HepG2 (cell line): Measurements from ENCODE around the gene MUC13. TPM values are rescaled to one million over a fixed set of nuclear protein-coding genes. Genes with fewer than 3 reads are reported as not detected.

Experiments used
- ATAC-seq: fragments of 200-7000 bp; cut with Tn5 transposase; 3 replicates; pipeline ENCODE4 v1.9.1; 2020; ENCODE audit warnings: mild to moderate bottlenecking, moderate library complexity
- BruUV-seq: library from RNA; stranded (reverse); fragments of 400-500 nt; replicated peaks from 2 replicates; lab custom pipeline; 2021; lab: Mats Ljungman, UMichigan
- CTCF ChIA-PET: fragments of 300-600 bp; formaldehyde crosslinking; extraction: SDS; loops from one replicate; lab custom pipeline; 2021; ENCODE audit warnings: low total read pairs, inconsistent platforms, low intra/inter-chr PET ratio; lab: Yijun Ruan, JAX
- POLR2A ChIA-PET: fragments of 350-600 bp; sonication (Branson Sonifier 250); formaldehyde crosslinking; loops from one replicate; lab custom pipeline; 2020; ENCODE audit warnings: antibody characterized with exemption, inconsistent platforms; lab: Yijun Ruan, JAX
- DNase-seq: peaks from one replicate; pipeline ENCODE4 v3.0.0-alpha.2; 2015; ENCODE audit warnings: low spot score
- FAIRE-seq: peaks from 3 replicates; lab custom pipeline; 2011; peaks lifted over from hg19 to GRCh38; lab: Jason Lieb, UNC
- H2AFZ ChIP-seq: one replicate; pipeline ENCODE4 v1.6.1; 2011; ENCODE audit warnings: low read length, inconsistent platforms
- H3K27ac ChIP-seq: fragments of 300-600 bp; 3 replicates; pipeline ENCODE4 v1.8.0; 2011; ENCODE audit warnings: mixed run types, mild to moderate bottlenecking, mixed read lengths, low read length, inconsistent platforms; ENCODE audit not compliant: insufficient read depth; ENCODE audit errors: extremely low read length
- H3K27me3 ChIP-seq, 2 experiments: fragments of 200-600 bp in 1 of 2; 2 replicates in 1 of 2; 3 replicates in 1 of 2; pipeline versions ENCODE4 v1.6.0 to v1.8.0; 2011; ENCODE audit warnings: low read length in 2 of 2, mild to moderate bottlenecking in 2 of 2, moderate library complexity in 2 of 2, inconsistent platforms in 1 of 2; ENCODE audit not compliant: insufficient read depth in 2 of 2, control insufficient read depth in 1 of 2
- H3K36me3 ChIP-seq, 2 experiments: fragments of 200-600 bp in 1 of 2; replicated peaks in 1 of 2; 2 replicates in 1 of 2; 3 replicates in 1 of 2; pipeline versions ENCODE4 v1.5.1 to v1.8.0; 2011; ENCODE audit warnings: low read length in 2 of 2, inconsistent platforms in 1 of 2; ENCODE audit not compliant: insufficient read depth in 2 of 2, control insufficient read depth in 1 of 2
- H3K4me1 ChIP-seq: 2 replicates; pipeline ENCODE4 v1.5.1; 2012; ENCODE audit warnings: low read length, inconsistent platforms; ENCODE audit not compliant: insufficient read depth
- H3K4me2 ChIP-seq: 2 replicates; pipeline ENCODE4 v1.6.0; 2011; ENCODE audit warnings: low read depth, low read length, inconsistent platforms
- H3K4me3 ChIP-seq, 3 experiments: fragments of 200-600 bp in 1 of 3; sonication (generic), shearing (Covaris generic) in 1 of 3; replicated peaks in 1 of 3; 2 replicates each; pipeline ENCODE4 v1.5.1; 2011 to 2016; ENCODE audit warnings: low read length in 3 of 3, inconsistent platforms in 2 of 3, low read depth in 2 of 3, mild to moderate bottlenecking in 2 of 3, control low read depth in 1 of 3, mixed read lengths in 1 of 3; ENCODE audit not compliant: insufficient read depth in 1 of 3
- H3K79me2 ChIP-seq: one replicate; pipeline ENCODE4 v1.6.1; 2011; ENCODE audit warnings: low read length, inconsistent platforms; ENCODE audit not compliant: insufficient read depth
- H3K9ac ChIP-seq: 2 replicates; pipeline ENCODE4 v1.6.0; 2011; ENCODE audit warnings: mild to moderate bottlenecking, low read depth, low read length, inconsistent platforms; ENCODE audit not compliant: insufficient read depth
- H3K9me3 ChIP-seq: 2 replicates; pipeline ENCODE4 v1.5.1; 2012; ENCODE audit warnings: mild to moderate bottlenecking, low read length
- H4K20me1 ChIP-seq: 2 replicates; pipeline ENCODE4 v1.6.0; 2011; ENCODE audit warnings: inconsistent platforms, mild to moderate bottlenecking, low read length, moderate library complexity; ENCODE audit not compliant: insufficient read depth
- MAFF ChIP-seq: IDR thresholded peaks from 2 replicates; pipeline ENCODE4 v1.6.1; 2011; ENCODE audit warnings: low read depth, low read length, improper control_type of control experiment
- MAFK ChIP-seq, 2 experiments: IDR thresholded peaks in 1 of 2; conservative IDR thresholded peaks in 1 of 2; 2 replicates each; pipeline ENCODE4 v1.6.1; 2011; ENCODE audit warnings: improper control_type of control experiment in 2 of 2, low read length in 2 of 2
- NKX3-1 ChIP-seq: sonication (generic); formaldehyde crosslinking; IDR thresholded peaks from 2 replicates; pipeline ENCODE4 v1.5.0; 2020; ENCODE audit warnings: missing genetic modification reagents
- ZNF782 ChIP-seq: sonication (generic); formaldehyde crosslinking; IDR thresholded peaks from 2 replicates; pipeline ENCODE4 v1.4.0; 2020; ENCODE audit warnings: missing genetic modification reagents, mild to moderate bottlenecking, borderline replicate concordance
- WGBS: methylation state at CpG from one replicate; pipeline ENCODE4 v1.1.6; 2017; ENCODE audit warnings: low lambda C conversion rate; 5-methylcytosine and 5-hydroxymethylcytosine counted together
- in situ Hi-C: cut with HindIII; loops from 2 replicates; pipeline ENCODE4 v1.10.0; 2017; ENCODE audit warnings: low pct_unique_long_range_greater_than_20kb; ENCODE audit not compliant: extremely low pct_ligation_motif_present
- intact Hi-C: fragments of 100-400 bp; cut with micrococcal nuclease; formaldehyde crosslinking; loops from one replicate; pipeline ENCODE4 v1.10.0; 2022; ENCODE audit not compliant: unreplicated experiment
- polyA plus RNA-seq, 8 experiments: library from polyadenylated mRNA; depleted of rRNA in 3 of 8; stranded (reverse) in 7 of 8; unstranded in 1 of 8; fragments of >200 nt; fragmentation: Illumina TruSeq in 4 of 8; extraction: Trizol in 4 of 8; gene quantifications; 2 replicates each; pipeline versions ENCODE4 v1.2.1 to v1.2.3, GENCODE V29; 2011 to 2016; ENCODE audit warnings: low read depth in 4 of 8, missing spikeins in 1 of 8, mixed read lengths in 1 of 8; ENCODE audit not compliant: insufficient read depth in 1 of 8
- total RNA-seq, 5 experiments: library from RNA; depleted of rRNA; stranded (reverse); fragments of >200 nt; fragmentation: Illumina TruSeq; extraction: Trizol; gene quantifications; 2 replicates each; pipeline ENCODE4 v1.2.3, GENCODE V29; 2016; ENCODE audit warnings: low read depth in 1 of 5
- TF ChIP-seq, protein P1 (sequence below): sonication (generic); formaldehyde crosslinking; IDR thresholded peaks from 2 replicates; pipeline ENCODE4 v1.9.0; 2021; ENCODE audit warnings: missing genetic modification reagents, borderline replicate concordance
- TF ChIP-seq, protein P2 (sequence below): sonication (generic); formaldehyde crosslinking; conservative IDR thresholded peaks from 2 replicates; pipeline ENCODE4 v1.4.0; 2020; ENCODE audit warnings: mild to moderate bottlenecking, missing genetic modification reagents, moderate library complexity
- TF ChIP-seq, protein P3 (sequence below): sonication (generic); formaldehyde crosslinking; IDR thresholded peaks from 2 replicates; pipeline ENCODE4 v1.4.0; 2020; ENCODE audit warnings: mild to moderate bottlenecking, missing genetic modification reagents
- TF ChIP-seq, protein P4 (sequence below): IDR thresholded peaks from 2 replicates; pipeline ENCODE4 v1.6.1; 2016

Gene MUC13
- total and polyA plus RNA-seq, 2 of the 13 experiments (the other 11 are each of a cell fraction or from before 2014, with no cell fraction given): 0.04 to 1.2 TPM

DNA sequence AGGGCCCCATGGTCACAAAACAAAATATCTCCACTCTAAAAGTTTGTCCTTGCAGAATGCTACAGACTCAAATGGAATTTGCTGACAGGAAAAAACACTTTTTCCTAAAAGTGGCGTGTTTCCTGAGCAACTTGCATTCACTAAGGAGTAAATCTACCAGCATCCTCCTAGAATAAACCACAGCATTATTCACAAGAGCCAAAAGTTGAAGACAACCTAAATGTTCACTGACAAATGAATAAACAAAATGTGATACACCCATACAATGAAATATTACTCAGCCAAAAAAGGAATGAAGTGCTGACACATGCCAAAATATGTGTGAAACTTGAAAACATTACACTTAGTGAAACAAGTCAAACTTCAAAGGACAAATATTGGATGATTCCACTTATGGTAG is 76.3 kb downstream of the MUC13 start:
- ATAC-seq: no peak
- POLR2A ChIA-PET: no interaction called here
- H4K20me1 ChIP-seq: no peaks in the 10 kb centered on the region
- TF ChIP-seq MAFK (conservative IDR thresholded peaks at IDR 0.05 in 1 of 2, IDR thresholded peaks at IDR 0.05 in 1 of 2; ENCODE audit: low read length in 2 of 2) (peak; percentile 11 to 49; a peak in 2 of 4 replicates), MAFF (peak; percentile 26; the same call in 1 of the 2 replicates)
- TF ChIP-seq, protein P1, sequence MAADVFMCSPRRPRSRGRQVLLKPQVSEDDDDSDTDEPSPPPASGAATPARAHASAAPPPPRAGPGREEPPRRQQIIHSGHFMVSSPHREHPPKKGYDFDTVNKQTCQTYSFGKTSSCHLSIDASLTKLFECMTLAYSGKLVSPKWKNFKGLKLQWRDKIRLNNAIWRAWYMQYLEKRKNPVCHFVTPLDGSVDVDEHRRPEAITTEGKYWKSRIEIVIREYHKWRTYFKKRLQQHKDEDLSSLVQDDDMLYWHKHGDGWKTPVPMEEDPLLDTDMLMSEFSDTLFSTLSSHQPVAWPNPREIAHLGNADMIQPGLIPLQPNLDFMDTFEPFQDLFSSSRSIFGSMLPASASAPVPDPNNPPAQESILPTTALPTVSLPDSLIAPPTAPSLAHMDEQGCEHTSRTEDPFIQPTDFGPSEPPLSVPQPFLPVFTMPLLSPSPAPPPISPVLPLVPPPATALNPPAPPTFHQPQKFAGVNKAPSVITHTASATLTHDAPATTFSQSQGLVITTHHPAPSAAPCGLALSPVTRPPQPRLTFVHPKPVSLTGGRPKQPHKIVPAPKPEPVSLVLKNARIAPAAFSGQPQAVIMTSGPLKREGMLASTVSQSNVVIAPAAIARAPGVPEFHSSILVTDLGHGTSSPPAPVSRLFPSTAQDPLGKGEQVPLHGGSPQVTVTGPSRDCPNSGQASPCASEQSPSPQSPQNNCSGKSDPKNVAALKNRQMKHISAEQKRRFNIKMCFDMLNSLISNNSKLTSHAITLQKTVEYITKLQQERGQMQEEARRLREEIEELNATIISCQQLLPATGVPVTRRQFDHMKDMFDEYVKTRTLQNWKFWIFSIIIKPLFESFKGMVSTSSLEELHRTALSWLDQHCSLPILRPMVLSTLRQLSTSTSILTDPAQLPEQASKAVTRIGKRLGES (CRISPR knock-in tag): no peak
- no peak for DNase-seq
- H3K27me3 ChIP-seq: no peaks in the 10 kb centered on the region
- H3K27ac ChIP-seq: no peak overlapping the region
- no TSS peak for BruUV-seq
- peaks cover 22 to 80% of the 10 kb centered on the region in 2 experiments; a peak in 4 of 5 replicates for H3K36me3 ChIP-seq
- H3K4me3 ChIP-seq: no peak overlapping the region
- H3K9ac ChIP-seq: no peak overlapping the region
- intact Hi-C loops: no loop called here
- no peak overlapping the region for H3K4me2 ChIP-seq
- CTCF ChIA-PET: no interaction called here
- no peak for FAIRE-seq
- no peak overlapping the region for H2AFZ ChIP-seq
- peaks cover 6% of the 10 kb centered on the region for H3K79me2 ChIP-seq
- H3K4me1 ChIP-seq: no peaks in the 10 kb centered on the region
- no peaks in the 10 kb centered on the region for H3K9me3 ChIP-seq
- in situ Hi-C loops: no loop called here
- 95% methylated on average over 1 of the region's 1 CpG for WGBS

DNA sequence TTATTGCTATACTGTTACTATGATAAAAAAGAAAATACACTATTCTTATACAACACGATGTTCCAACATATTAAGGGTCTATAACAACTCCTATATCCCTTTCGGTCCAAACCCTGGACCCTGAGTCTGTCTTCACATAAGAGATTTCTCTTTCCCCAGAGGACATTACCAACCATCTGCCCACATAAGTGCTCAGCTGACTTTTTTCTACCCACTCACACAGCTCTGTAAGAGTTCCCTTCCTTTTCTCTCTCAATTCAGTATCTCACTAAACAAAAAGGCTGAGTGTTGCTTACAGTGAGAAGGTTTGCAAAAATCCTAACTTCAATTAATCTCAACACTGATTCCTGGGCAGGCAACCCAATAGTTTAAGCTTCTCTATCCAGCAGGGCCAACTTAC is 77.9 kb downstream of the MUC13 start:
- no peak overlapping the region for H3K4me3 ChIP-seq
- no peaks in the 10 kb centered on the region for H3K27me3 ChIP-seq
- H3K79me2 ChIP-seq: peaks cover 6% of the 10 kb centered on the region
- ChIA-PET CTCF (no interaction called here), POLR2A (no interaction called here)
- H3K9ac ChIP-seq: no peak overlapping the region
- WGBS: 94% methylated on average over 2 of the region's 2 CpGs
- ATAC-seq (no peak), FAIRE-seq (no peak), DNase-seq (no peak)
- BruUV-seq: no TSS peak
- peaks cover 19 to 73% of the 10 kb centered on the region in 2 experiments; a peak in 4 of 5 replicates for H3K36me3 ChIP-seq
- H4K20me1 ChIP-seq: no peaks in the 10 kb centered on the region
- H2AFZ ChIP-seq: no peak overlapping the region
- H3K27ac ChIP-seq: no peak overlapping the region
- H3K4me1 ChIP-seq: no peaks in the 10 kb centered on the region
- no peak overlapping the region for H3K4me2 ChIP-seq
- intact Hi-C loops (no loop called here), in situ Hi-C loops (no loop called here)
- H3K9me3 ChIP-seq: no peaks in the 10 kb centered on the region
- TF ChIP-seq, protein P2, sequence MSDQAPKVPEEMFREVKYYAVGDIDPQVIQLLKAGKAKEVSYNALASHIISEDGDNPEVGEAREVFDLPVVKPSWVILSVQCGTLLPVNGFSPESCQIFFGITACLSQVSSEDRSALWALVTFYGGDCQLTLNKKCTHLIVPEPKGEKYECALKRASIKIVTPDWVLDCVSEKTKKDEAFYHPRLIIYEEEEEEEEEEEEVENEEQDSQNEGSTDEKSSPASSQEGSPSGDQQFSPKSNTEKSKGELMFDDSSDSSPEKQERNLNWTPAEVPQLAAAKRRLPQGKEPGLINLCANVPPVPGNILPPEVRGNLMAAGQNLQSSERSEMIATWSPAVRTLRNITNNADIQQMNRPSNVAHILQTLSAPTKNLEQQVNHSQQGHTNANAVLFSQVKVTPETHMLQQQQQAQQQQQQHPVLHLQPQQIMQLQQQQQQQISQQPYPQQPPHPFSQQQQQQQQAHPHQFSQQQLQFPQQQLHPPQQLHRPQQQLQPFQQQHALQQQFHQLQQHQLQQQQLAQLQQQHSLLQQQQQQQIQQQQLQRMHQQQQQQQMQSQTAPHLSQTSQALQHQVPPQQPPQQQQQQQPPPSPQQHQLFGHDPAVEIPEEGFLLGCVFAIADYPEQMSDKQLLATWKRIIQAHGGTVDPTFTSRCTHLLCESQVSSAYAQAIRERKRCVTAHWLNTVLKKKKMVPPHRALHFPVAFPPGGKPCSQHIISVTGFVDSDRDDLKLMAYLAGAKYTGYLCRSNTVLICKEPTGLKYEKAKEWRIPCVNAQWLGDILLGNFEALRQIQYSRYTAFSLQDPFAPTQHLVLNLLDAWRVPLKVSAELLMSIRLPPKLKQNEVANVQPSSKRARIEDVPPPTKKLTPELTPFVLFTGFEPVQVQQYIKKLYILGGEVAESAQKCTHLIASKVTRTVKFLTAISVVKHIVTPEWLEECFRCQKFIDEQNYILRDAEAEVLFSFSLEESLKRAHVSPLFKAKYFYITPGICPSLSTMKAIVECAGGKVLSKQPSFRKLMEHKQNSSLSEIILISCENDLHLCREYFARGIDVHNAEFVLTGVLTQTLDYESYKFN (CRISPR knock-in tag): no peak
- TF ChIP-seq NKX3-1 (CRISPR knock-in tag) (no peak), ZNF782 (CRISPR knock-in tag) (no peak)
- TF ChIP-seq, protein P3, sequence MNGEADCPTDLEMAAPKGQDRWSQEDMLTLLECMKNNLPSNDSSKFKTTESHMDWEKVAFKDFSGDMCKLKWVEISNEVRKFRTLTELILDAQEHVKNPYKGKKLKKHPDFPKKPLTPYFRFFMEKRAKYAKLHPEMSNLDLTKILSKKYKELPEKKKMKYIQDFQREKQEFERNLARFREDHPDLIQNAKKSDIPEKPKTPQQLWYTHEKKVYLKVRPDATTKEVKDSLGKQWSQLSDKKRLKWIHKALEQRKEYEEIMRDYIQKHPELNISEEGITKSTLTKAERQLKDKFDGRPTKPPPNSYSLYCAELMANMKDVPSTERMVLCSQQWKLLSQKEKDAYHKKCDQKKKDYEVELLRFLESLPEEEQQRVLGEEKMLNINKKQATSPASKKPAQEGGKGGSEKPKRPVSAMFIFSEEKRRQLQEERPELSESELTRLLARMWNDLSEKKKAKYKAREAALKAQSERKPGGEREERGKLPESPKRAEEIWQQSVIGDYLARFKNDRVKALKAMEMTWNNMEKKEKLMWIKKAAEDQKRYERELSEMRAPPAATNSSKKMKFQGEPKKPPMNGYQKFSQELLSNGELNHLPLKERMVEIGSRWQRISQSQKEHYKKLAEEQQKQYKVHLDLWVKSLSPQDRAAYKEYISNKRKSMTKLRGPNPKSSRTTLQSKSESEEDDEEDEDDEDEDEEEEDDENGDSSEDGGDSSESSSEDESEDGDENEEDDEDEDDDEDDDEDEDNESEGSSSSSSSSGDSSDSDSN (CRISPR knock-in tag): no peak
- TF ChIP-seq, protein P4, sequence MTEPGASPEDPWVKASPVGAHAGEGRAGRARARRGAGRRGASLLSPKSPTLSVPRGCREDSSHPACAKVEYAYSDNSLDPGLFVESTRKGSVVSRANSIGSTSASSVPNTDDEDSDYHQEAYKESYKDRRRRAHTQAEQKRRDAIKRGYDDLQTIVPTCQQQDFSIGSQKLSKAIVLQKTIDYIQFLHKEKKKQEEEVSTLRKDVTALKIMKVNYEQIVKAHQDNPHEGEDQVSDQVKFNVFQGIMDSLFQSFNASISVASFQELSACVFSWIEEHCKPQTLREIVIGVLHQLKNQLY (CRISPR knock-in tag): no peak
